K562 (cell line): ENCODE data around the gene TMEM88. TPM values are rescaled to one million over a fixed set of nuclear protein-coding genes. Genes with fewer than 3 reads are reported as not detected.

Experiments used
- CHAMP1 ChIP-seq: fragments of 450-650 bp; IDR thresholded peaks from 2 replicates; pipeline ENCODE4 v1.6.1; 2016; ENCODE audit warnings: mild to moderate bottlenecking
- FOXA1 ChIP-seq: fragments of 450-650 bp; IDR thresholded peaks from 2 replicates; pipeline ENCODE4 v1.6.1; 2016; ENCODE audit warnings: mild to moderate bottlenecking, borderline replicate concordance
- HCFC1 ChIP-seq: IDR thresholded peaks from 2 replicates; pipeline ENCODE4 v1.6.1; 2012; ENCODE audit warnings: low read depth, low read length, improper control_type of control experiment
- MAFF ChIP-seq: IDR thresholded peaks from 2 replicates; pipeline ENCODE4 v1.6.1; 2012; ENCODE audit warnings: low read length, improper control_type of control experiment
- PTBP1 ChIP-seq: fragments of 200-400 bp; formaldehyde crosslinking; IDR thresholded peaks from 2 replicates; pipeline ENCODE4 v1.6.1; 2017; ENCODE audit warnings: low read depth, low read length
- RAD51 ChIP-seq: fragments of 450-650 bp; IDR thresholded peaks from 2 replicates; pipeline ENCODE4 v1.7.1; 2016; ENCODE audit warnings: low read depth, mild to moderate bottlenecking, borderline replicate concordance
- SIN3A ChIP-seq, 2 experiments: fragments of 150-350 bp in 1 of 2; IDR thresholded peaks; 2 replicates each; pipeline ENCODE4 v1.6.1; 2011 to 2016; ENCODE audit warnings: borderline replicate concordance in 2 of 2, low read depth in 2 of 2, low read length in 2 of 2, mild to moderate bottlenecking in 2 of 2, moderate library complexity in 2 of 2; ENCODE audit not compliant: control insufficient read depth in 1 of 2
- SP2 ChIP-seq: IDR thresholded peaks from 2 replicates; pipeline ENCODE4 v1.6.1; 2011; ENCODE audit warnings: mild to moderate bottlenecking, low read depth, low read length, moderate library complexity; ENCODE audit not compliant: poor library complexity, severe bottlenecking; ENCODE audit errors: extremely low read depth
- STAT5A ChIP-seq: IDR thresholded peaks from 2 replicates; pipeline ENCODE4 v1.6.1; 2012; ENCODE audit warnings: low read length, inconsistent platforms, borderline replicate concordance
- TCFL5 ChIP-seq: fragments of 250-450 bp; sonication (Bioruptor Pico); conservative IDR thresholded peaks from 2 replicates; pipeline ENCODE4 v1.6.1; 2021; ENCODE audit warnings: mild to moderate bottlenecking, moderate library complexity, matching md5 sums
- ZHX1 ChIP-seq: fragments of 150-350 bp; conservative IDR thresholded peaks from 2 replicates; pipeline ENCODE4 v1.6.1; 2014; ENCODE audit warnings: low read length
- ZMIZ1 ChIP-seq, 2 experiments: fragments of 150-350 bp in 1 of 2; IDR thresholded peaks; 2 replicates each; pipeline ENCODE4 v1.6.1; 2012 to 2016; ENCODE audit warnings: low read depth in 2 of 2, low read length in 2 of 2, mild to moderate bottlenecking in 1 of 2, moderate library complexity in 1 of 2
- ZNF124 ChIP-seq: sonication (generic); formaldehyde crosslinking; IDR thresholded peaks from 2 replicates; pipeline ENCODE4 v1.8.1; 2022; ENCODE audit warnings: missing genetic modification reagents
- ZNF41 ChIP-seq: fragments of 250-450 bp; sonication (Bioruptor Pico); conservative IDR thresholded peaks from 2 replicates; pipeline ENCODE4 v1.4.0; 2020; ENCODE audit warnings: mild to moderate bottlenecking
- ZNF436 ChIP-seq: fragments of 250-450, 450-650 bp; sonication (Bioruptor Pico); formaldehyde crosslinking; IDR thresholded peaks from 2 replicates; pipeline ENCODE4 v1.7.0; 2020; ENCODE audit warnings: mild to moderate bottlenecking
- ZNF740 ChIP-seq, 3 experiments: fragments of 200-800 bp in 1 of 3; sonication (Bioruptor generic) in 1 of 3; sonication (generic) in 1 of 3; formaldehyde crosslinking in 1 of 3; IDR thresholded peaks; 2 replicates each; pipeline versions ENCODE4 v1.6.1 to v1.8.0; 2016 to 2022; ENCODE audit warnings: mild to moderate bottlenecking in 2 of 3, missing compliant biosample characterization in 2 of 3, missing genetic modification characterization in 2 of 3, missing genetic modification reagents in 1 of 3
- polyA plus RNA-seq, 8 experiments: library from polyadenylated mRNA; depleted of rRNA in 4 of 8; stranded (reverse) in 5 of 8; unstranded in 3 of 8; fragments of >200 nt; fragmentation: Nextera tagmentation in 2 of 8; fragmentation: Illumina TruSeq in 1 of 8; extraction: Ambion mirVana in 2 of 8; extraction: Trizol in 1 of 8; gene quantifications; 2 replicates each; pipeline versions ENCODE4 v1.2.1 to v1.2.3, GENCODE V29; 2011 to 2014; ENCODE audit warnings: inconsistent platforms in 1 of 8, missing spikeins in 1 of 8
- total RNA-seq, 7 experiments: library from RNA; depleted of rRNA in 6 of 7; stranded (reverse); fragments of >200 nt in 6 of 7; fragmentation: Illumina TruSeq in 2 of 7; extraction: Trizol in 2 of 7; gene quantifications; 2 replicates each; pipeline versions ENCODE4 v1.2.1 to v1.2.3, GENCODE V29; 2011 to 2021; ENCODE audit warnings: low replicate concordance in 1 of 7

Gene TMEM88
- total and polyA plus RNA-seq, 9 of the 15 experiments (the other 6 are each of a cell fraction or from before 2014, with no cell fraction given): 0.10 to 1.4 (median 0.36) TPM; not detected in 3

- TF ChIP-seq ZNF740 (CRISPR knock-in tag; IDR thresholded peaks at IDR 0.05): peak; percentile 95
- TF ChIP-seq ZNF740 (tag; IDR thresholded peaks at IDR 0.05): peak in 1 of 2 experiments; percentile 67; a peak in 1 of 4 replicates
- no peak for TF ChIP-seq ZNF124
- no peak for TF ChIP-seq TCFL5
- TF ChIP-seq ZHX1: no peak
- no peak for TF ChIP-seq CHAMP1
- TF ChIP-seq PTBP1: no peak
- no peak for TF ChIP-seq ZNF436
- peak; percentile 57 to 96; a peak in 2 of 4 replicates for TF ChIP-seq SIN3A (IDR thresholded peaks at IDR 0.05; ENCODE audit: borderline replicate concordance in 2 of 2, control insufficient read depth in 1 of 2, low read depth in 2 of 2, low read length in 2 of 2)
- no peak for TF ChIP-seq MAFF
- TF ChIP-seq ZMIZ1 (IDR thresholded peaks at IDR 0.05; ENCODE audit: low read depth in 2 of 2, low read length in 2 of 2): peak; percentile 39 to 57; a peak in 2 of 4 replicates
- TF ChIP-seq FOXA1: no peak
- peak; percentile 65 for TF ChIP-seq STAT5A
- TF ChIP-seq ZNF41 (CRISPR knock-in tag): no peak
- TF ChIP-seq HCFC1: peak; percentile 62
- no peak for TF ChIP-seq SP2
- TF ChIP-seq RAD51: peak; percentile 79
Measured at GRCh38 chr17:7836596-7837407, 18.1 kb upstream of the TMEM88 start (continued).
